GM12891 (cell line): ENCODE results near the gene PCSK6.

Source experiments
- POLR2A ChIP-seq: IDR thresholded peaks from 2 replicates; pipeline ENCODE4 v1.6.1; 2011; ENCODE audit warnings: low read depth, low read length, control low read depth
- POLR2AphosphoS5 ChIP-seq: IDR thresholded peaks from 2 replicates; pipeline ENCODE4 v1.6.1; 2011; ENCODE audit warnings: low read depth, low read length, control low read depth
- POU2F2 ChIP-seq: IDR thresholded peaks from 2 replicates; pipeline ENCODE4 v1.6.1; 2011; ENCODE audit warnings: low read depth, mild to moderate bottlenecking, control low read depth, low read length, moderate library complexity
- SPI1 ChIP-seq: IDR thresholded peaks from 2 replicates; pipeline ENCODE4 v1.6.1; 2011; ENCODE audit warnings: low read depth, low read length, control low read depth
- TAF1 ChIP-seq: IDR thresholded peaks from 2 replicates; pipeline ENCODE4 v1.6.1; 2011; ENCODE audit warnings: low read depth, low read length, control low read depth

- TF ChIP-seq TAF1: no peak
- TF ChIP-seq POLR2A: no peak
- no peak for TF ChIP-seq POLR2AphosphoS5
- no peak for TF ChIP-seq SPI1
- TF ChIP-seq POU2F2: no peak
These were observed 60.3 kb downstream of the PCSK6 start for GRCh38 chr15:101429191-101429590.
